Daoy (cell line): Measurements from ENCODE around the gene ASPSCR1. TPM values are rescaled to one million over a fixed set of nuclear protein-coding genes. Genes with fewer than 3 reads are reported as not detected.

ENCODE experiments used
- DNase-seq: peaks from one replicate; pipeline ENCODE4 v3.0.0-alpha.2; 2015; ENCODE audit warnings: low read depth
- total RNA-seq: library from RNA; depleted of rRNA; stranded (reverse); fragments of >200 nt; shearing (Covaris generic); gene quantifications from 2 replicates; pipeline ENCODE4 v1.2.3, GENCODE V29; 2014

The ASPSCR1 gene
- total RNA-seq, 1 experiment from 2014 or later = 41.3 TPM

- DNase-seq = peak; percentile 100
Measured at GRCh38 chr17:82022981-82023446, 45.6 kb downstream of the ASPSCR1 start, which contains the start of gene LRRC45. Gene LRRC45 (plus strand): TSS chr17:82023305. CDS start chr17:82023644, 339 bp downstream.

DNA sequence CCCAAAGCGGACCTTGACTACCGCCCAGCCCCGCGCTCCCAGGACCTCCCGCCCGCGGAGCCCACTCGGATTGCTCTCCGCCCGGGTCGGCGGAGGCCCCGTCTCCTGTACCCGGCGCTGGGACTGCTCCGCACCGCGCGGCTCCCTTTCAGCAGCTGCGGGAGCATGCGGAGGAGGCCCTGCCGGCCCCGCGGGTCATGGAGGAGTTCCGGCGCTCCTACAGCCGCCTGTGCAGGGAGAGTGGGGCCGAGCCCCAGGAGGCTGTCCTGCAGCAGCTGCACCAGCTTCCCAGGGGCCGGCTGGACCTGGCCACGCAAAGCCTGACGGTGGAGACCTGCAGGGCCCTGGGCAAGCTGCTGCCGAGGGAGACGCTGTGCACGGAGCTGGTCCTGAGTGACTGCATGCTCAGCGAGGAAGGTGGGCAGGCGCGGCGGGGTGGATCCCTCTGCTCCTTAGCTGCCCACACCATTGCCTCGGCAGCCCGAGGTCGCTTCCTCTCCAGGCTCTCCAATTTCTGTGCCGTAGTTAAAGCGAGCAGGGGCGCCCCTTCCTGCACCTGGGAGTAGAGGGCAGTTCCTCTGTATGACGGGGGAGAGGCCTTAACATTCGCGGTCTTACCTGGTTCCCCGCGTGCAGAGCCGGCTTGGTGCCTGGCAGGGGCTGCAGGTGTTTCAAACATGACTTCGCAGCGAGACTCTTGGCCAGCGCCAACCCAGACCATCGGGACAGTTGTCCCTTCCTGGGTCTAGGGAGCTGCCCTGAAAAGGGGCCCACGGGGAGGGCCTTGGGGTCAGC lies 46.2 kb downstream of the ASPSCR1 start:
- DNase-seq = peak; percentile 41

GRCh38 chr17:82024859-82025258 lies 47.4 kb downstream of the ASPSCR1 start:
- DNase-seq = no peak

DNA sequence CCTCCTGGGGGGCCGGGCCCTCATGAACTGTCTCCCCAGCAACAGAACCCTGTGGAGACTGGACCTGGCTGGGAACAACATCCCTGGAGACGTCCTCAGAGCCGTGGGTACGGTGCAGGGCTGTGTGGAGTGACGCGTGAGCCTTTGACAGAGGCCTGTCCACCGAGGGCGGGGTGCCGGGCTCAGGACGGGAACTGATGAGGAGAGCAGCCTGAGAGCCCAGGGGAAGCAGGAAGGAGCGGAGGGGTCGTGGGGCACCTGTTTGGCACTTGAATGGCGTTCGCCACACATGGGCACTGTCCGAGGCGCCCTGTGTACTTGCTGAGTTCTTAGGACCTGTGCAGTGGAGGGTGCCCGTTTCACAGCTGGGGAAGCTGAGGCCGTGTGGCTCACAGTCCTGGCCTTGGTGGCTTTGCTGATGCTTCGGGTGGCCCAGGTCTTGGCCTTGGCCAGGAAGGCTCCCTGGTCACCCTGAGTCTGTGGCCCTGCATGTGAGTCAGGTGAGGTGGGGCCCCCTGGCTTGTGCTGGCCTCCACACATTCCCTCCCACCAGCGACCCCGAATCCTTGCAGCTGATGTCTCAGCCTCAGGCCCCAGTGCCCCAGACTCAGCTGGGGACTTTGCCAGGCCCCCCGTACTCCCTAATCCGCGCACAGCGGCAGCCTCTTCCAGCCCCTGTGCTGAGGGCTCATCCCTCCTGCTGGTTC lies 48.1 kb downstream of the ASPSCR1 start:
- no peak for DNase-seq

- no peak for DNase-seq
Measured at GRCh38 chr17:82028246-82028645, 50.8 kb downstream of the ASPSCR1 start.

DNA sequence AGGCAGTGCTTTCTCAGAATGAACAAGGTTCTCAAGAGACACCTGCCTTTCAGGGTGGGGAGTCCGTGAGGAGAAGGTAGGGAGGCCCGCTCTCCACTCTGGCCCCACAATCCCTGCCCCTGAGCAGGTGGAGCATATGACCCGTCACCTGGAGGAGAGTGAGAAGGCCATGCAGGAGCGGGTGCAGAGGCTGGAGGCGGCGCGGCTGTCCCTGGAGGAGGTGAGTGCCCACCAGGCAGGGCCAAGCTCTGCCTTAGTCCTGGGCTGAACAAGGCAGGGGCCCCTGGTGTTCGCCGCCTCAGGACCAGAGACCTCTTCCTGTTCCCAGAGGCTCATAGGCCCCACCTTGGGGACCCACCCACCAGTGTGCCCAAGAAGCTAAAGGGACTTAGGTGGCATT lies 51.5 kb downstream of the ASPSCR1 start:
- DNase-seq = no peak

GRCh38 chr17:82029391-82029790 lies 52.0 kb downstream of the ASPSCR1 start:
- DNase-seq = no peak

DNA sequence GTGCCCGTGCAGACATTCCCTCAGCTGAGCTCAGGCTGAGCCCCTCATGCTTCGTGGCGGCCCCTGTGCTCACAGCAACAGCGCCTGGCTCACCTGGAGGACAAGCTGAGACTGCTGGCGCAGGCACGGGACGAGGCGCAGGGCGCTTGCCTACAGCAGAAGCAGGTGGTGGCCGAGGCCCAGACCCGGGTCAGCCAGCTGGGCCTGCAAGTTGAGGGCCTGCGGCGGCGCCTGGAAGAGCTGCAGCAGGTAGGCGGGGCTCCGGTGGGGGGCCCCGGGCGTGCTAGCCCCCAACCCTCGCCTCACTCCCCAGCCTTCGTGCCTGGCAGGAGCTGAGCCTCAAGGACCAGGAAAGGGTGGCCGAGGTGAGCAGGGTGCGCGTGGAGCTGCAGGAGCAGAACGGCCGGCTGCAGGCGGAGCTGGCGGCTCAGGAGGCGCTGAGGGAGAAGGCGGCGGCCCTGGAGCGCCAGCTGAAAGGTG lies 52.6 kb downstream of the ASPSCR1 start:
- no peak for DNase-seq

DNA sequence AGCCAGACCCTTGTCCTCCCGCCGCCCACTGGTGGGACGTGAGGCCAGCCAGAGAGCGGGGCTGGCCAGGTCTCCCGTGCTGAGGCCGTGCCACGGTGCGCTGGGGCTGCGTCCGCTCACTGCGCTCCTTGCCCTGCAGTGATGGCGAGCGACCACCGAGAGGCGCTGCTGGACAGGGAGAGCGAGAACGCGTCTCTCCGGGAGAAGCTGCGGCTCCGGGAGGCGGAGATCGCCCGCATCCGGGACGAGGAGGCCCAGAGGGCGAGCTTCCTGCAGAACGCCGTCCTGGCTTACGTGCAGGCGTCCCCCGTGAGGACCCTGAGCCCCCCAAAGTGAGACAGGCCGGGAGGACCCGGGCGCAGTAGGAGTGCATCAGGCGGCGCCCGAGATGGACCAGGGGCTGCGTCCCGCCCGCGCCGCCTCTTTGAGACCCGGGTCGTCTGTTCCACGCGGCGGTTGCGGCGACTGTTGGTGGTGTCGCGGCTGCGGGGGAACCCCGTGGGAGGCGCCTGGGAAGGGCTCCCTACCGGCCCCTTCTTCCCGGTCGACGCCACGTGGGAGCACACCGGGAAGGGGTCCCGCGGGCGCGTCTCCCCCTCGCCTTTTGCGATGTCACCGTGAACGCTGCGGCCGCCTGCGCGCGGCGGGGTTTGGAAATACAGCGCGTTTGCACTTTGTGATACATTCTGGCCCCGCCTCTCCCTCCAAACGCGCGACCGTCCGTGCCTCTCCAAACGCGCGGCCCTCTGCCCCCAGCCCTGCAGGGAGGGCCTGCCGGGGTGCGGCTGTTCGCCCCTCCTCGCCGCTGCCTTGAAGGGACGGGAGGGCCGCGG lies 53.3 kb downstream of the ASPSCR1 start:
- DNase-seq = peak; percentile 93

DNA sequence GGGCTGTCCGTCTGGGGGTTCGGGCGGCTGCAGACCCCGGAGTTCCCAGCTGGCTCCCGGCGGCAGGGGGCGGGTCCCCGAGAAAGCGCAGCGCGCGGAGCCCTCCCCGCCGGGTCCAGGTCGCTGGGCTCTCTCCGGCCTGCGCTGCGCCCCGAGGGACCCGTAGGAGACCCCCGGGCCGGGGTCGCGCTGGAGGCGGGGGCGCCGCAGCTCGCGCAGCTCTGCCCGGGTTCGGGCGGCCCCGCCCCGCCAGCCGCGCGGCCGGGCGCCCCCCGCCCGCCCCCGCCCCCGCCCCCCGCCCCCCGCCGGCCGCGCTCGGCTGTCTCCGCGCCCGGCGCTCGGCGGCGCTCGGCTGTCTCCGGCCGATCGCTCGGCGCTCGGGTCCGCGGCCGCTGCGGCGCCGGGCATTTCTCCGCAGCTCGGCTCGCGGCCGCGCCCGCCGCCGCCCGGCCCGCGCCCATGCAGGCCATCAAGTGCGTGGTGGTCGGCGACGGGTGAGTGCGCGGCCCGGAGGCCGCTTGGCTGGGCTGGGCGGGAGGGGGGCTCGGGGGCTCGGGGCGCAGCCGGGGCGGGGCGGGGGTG lies 54.0 kb downstream of the ASPSCR1 start, which contains the start of gene RAC3:
Gene RAC3 (plus strand): TSS at position 376 of the 582 bp plus-strand sequence. CDS start 84 bp downstream, at position 460.
- DNase-seq = peak; percentile 67

GRCh38 chr17:82031885-82032627 lies 54.6 kb downstream of the ASPSCR1 start:
- peak; percentile 39 for DNase-seq

DNA sequence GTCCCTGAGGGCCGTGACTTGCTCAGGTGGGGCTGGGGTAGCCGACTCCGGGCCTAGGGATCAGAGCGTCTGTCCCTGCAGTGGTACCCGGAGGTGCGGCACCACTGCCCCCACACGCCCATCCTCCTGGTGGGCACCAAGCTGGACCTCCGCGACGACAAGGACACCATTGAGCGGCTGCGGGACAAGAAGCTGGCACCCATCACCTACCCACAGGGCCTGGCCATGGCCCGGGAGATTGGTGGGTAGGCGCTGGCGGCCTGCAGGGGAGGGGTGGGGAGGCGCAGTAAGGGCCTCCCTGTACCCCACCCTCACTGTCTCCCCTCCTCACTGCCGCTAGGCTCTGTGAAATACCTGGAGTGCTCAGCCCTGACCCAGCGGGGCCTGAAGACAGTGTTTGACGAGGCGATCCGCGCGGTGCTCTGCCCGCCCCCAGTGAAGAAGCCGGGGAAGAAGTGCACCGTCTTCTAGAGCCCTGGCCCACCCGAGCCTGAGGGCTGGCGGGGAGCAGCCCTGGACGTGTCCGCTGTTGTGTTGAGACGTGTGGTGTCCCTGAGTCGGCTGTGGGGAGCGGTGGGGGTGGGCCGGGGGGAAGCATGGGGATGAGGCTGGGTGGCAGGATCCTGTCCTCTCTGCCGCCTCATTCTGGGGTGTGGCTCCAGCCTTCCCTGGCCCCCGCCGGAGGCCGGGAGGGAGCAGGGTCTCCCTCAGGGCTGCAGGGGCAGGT lies 56.1 kb downstream of the ASPSCR1 start:
- no peak for DNase-seq

GRCh38 chr17:82034371-82035011 lies 57.1 kb downstream of the ASPSCR1 start:
- no peak for DNase-seq

DNA sequence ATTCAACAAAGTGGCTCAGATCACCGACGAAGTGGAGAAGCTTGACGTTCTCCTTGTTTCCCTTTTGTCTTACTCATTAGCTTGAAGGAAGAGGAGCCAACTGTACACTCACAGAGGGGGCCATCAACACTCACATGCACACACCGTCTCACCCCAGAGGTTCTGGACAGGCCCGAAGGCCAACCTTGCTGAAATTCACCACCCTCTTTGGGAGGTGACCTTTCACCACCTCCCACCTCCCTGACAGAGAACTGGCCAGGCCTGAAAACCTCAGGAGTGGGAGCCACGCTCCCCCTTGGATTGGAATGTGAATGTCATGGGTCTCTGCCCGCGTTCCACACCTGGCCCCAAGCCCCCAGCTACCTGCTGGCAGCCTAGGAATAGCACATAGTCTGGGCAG lies 58.1 kb downstream of the ASPSCR1 start:
- no peak for DNase-seq

- DNase-seq = no peak
Measured at GRCh38 chr17:82035956-82036633, 58.7 kb downstream of the ASPSCR1 start.

GRCh38 chr17:82036634-82037091 lies 59.2 kb downstream of the ASPSCR1 start:
- no peak for DNase-seq

DNA sequence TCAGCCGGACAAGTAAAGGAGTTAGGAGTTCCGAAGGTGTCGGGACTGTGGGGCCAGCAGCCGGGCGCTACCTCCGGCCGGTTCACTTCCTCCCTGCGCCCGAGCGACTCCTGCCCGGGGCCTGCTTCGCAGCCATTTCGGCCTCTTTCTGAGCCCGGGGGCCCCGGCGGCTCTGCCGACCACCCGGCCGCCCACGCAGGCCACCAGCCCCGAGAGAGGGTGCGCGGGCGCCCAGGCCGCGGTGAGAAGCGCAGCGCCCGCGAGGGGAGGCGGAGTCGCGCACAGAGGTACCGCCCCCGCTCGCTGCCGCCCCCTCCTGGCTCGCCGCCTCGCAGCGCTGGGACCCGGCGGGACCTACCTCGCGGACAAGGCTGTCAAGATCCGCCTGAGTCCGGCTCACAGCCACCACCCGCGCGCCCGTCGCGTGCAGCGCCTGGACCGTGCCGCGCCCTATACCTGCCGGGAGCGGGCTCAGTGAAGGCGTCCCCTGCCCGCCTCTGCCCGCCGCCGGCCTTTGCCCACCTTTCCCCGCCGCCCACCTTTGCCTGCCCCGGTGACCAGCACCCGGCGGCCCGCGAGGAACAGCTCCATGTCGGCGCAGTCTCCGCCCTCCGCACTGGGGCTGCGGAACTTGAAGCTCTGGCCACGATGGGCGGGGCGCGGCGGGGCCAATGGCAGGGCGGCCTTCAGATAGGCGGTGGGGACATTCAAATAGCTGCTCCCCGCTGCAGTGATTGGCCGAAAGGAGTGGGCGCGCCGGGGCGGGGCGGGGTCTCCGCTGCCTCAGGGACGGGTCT lies 59.9 kb downstream of the ASPSCR1 start, which contains the start of gene DCXR:
Gene DCXR (minus strand): TSS at position 606 of the 797 bp plus-strand sequence. CDS start 15 bp downstream, at position 591.
- peak; percentile 100 for DNase-seq

DNA sequence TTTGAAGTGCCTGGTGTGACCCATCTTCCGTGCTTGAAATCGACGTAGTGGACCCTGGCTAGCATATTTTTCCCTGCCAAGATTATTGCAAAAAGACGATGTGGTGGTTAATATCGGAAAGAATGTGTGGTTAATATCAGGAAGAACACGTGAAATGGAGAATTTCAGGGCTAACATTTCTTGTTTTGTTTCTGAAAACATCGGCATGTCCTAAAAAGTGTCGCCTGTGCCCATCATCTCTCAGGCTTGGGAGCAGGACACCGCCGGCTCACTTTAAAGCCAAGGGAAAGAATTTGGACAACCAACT lies 60.4 kb downstream of the ASPSCR1 start:
- no peak for DNase-seq
